ENCODE measurements around the gene CENPS. TPM values are rescaled to one million over a fixed set of nuclear protein-coding genes. Genes with fewer than 3 reads are reported as not detected.

CENPS gene
- total and polyA plus RNA-seq, 9 of the 15 experiments (the other 6 are each of a cell fraction or from before 2014, with no cell fraction given), result 10.2 to 36.0 (median 26.0) TPM

DNA sequence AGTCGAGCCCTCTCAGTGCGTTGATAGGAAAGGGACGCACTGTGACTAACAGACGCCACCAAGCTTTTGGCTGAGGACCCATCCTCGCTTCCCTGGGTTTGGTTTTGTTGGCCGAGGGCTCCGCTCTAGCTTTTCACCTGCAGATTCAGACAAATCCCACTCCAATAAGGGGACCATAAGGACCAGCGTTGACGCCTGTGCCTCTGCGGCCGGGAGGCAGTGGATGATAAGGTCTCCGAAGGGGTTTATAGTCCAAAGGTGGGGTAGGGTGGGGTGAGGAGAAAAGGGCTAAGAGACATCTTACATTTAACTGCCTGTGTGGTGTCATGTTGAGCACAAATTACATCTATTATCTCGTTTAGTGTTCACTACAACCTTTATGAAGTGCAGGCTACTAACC lies 45.3 kb downstream of the CENPS start (continued):
- TF ChIP-seq, protein P1, sequence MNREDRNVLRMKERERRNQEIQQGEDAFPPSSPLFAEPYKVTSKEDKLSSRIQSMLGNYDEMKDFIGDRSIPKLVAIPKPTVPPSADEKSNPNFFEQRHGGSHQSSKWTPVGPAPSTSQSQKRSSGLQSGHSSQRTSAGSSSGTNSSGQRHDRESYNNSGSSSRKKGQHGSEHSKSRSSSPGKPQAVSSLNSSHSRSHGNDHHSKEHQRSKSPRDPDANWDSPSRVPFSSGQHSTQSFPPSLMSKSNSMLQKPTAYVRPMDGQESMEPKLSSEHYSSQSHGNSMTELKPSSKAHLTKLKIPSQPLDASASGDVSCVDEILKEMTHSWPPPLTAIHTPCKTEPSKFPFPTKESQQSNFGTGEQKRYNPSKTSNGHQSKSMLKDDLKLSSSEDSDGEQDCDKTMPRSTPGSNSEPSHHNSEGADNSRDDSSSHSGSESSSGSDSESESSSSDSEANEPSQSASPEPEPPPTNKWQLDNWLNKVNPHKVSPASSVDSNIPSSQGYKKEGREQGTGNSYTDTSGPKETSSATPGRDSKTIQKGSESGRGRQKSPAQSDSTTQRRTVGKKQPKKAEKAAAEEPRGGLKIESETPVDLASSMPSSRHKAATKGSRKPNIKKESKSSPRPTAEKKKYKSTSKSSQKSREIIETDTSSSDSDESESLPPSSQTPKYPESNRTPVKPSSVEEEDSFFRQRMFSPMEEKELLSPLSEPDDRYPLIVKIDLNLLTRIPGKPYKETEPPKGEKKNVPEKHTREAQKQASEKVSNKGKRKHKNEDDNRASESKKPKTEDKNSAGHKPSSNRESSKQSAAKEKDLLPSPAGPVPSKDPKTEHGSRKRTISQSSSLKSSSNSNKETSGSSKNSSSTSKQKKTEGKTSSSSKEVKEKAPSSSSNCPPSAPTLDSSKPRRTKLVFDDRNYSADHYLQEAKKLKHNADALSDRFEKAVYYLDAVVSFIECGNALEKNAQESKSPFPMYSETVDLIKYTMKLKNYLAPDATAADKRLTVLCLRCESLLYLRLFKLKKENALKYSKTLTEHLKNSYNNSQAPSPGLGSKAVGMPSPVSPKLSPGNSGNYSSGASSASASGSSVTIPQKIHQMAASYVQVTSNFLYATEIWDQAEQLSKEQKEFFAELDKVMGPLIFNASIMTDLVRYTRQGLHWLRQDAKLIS (CRISPR knock-in tag; IDR thresholded peaks at IDR 0.05), result peak; percentile 30; the same call in 1 of the 2 replicates
- no peak for TF ChIP-seq U2AF1 (optimal IDR thresholded peaks at IDR 0.05; ENCODE audit: low read depth, low read length)
- no peak for TF ChIP-seq ETV6 (IDR thresholded peaks at IDR 0.05; ENCODE audit: borderline replicate concordance in 1 of 2, low read depth in 2 of 2, low read length in 1 of 2)
- TF ChIP-seq ETV6 (CRISPR knock-in tag; IDR thresholded peaks at IDR 0.05; ENCODE audit: borderline replicate concordance), result no peak
- TF ChIP-seq, protein P2, sequence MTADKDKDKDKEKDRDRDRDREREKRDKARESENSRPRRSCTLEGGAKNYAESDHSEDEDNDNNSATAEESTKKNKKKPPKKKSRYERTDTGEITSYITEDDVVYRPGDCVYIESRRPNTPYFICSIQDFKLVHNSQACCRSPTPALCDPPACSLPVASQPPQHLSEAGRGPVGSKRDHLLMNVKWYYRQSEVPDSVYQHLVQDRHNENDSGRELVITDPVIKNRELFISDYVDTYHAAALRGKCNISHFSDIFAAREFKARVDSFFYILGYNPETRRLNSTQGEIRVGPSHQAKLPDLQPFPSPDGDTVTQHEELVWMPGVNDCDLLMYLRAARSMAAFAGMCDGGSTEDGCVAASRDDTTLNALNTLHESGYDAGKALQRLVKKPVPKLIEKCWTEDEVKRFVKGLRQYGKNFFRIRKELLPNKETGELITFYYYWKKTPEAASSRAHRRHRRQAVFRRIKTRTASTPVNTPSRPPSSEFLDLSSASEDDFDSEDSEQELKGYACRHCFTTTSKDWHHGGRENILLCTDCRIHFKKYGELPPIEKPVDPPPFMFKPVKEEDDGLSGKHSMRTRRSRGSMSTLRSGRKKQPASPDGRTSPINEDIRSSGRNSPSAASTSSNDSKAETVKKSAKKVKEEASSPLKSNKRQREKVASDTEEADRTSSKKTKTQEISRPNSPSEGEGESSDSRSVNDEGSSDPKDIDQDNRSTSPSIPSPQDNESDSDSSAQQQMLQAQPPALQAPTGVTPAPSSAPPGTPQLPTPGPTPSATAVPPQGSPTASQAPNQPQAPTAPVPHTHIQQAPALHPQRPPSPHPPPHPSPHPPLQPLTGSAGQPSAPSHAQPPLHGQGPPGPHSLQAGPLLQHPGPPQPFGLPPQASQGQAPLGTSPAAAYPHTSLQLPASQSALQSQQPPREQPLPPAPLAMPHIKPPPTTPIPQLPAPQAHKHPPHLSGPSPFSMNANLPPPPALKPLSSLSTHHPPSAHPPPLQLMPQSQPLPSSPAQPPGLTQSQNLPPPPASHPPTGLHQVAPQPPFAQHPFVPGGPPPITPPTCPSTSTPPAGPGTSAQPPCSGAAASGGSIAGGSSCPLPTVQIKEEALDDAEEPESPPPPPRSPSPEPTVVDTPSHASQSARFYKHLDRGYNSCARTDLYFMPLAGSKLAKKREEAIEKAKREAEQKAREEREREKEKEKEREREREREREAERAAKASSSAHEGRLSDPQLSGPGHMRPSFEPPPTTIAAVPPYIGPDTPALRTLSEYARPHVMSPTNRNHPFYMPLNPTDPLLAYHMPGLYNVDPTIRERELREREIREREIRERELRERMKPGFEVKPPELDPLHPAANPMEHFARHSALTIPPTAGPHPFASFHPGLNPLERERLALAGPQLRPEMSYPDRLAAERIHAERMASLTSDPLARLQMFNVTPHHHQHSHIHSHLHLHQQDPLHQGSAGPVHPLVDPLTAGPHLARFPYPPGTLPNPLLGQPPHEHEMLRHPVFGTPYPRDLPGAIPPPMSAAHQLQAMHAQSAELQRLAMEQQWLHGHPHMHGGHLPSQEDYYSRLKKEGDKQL (CRISPR knock-in tag; IDR thresholded peaks at IDR 0.05; ENCODE audit: borderline replicate concordance), result 0 out of 2 replicates have a peak, but pooled peaks have one; percentile 22

All from K562 (cell line).